HepG2 (cell line): ENCODE data around the gene CBX2. TPM values are rescaled to one million over a fixed set of nuclear protein-coding genes. Genes with fewer than 3 reads are reported as not detected.

Experiments used
- CBX5 ChIP-seq: sonication (generic); formaldehyde crosslinking; IDR thresholded peaks from 2 replicates; pipeline ENCODE4 v1.4.0; 2020; ENCODE audit warnings: missing genetic modification reagents, borderline replicate concordance
- EP300 ChIP-seq, 3 experiments: sonication (generic) in 1 of 3; formaldehyde crosslinking in 1 of 3; IDR thresholded peaks; 2 replicates each; pipeline versions ENCODE4 v1.5.1 to v1.6.1; 2011 to 2020; ENCODE audit warnings: low read depth in 2 of 3, low read length in 2 of 3, borderline replicate concordance in 1 of 3, improper control_type of control experiment in 1 of 3, mild to moderate bottlenecking in 1 of 3, missing genetic modification reagents in 1 of 3, moderate library complexity in 1 of 3
- GPN1 ChIP-seq: sonication (generic); formaldehyde crosslinking; IDR thresholded peaks from 2 replicates; pipeline ENCODE4 v1.5.1; 2020; ENCODE audit warnings: missing genetic modification reagents, borderline replicate concordance
- HNRNPLL ChIP-seq: fragments of 200-400 bp; formaldehyde crosslinking; IDR thresholded peaks from 2 replicates; pipeline ENCODE4 v1.6.1; 2017; ENCODE audit warnings: mild to moderate bottlenecking, low read depth, low read length; ENCODE audit not compliant: poor library complexity, severe bottlenecking
- IRF1 ChIP-seq: sonication (generic); formaldehyde crosslinking; IDR thresholded peaks from 2 replicates; pipeline ENCODE4 v1.4.0; 2020; ENCODE audit warnings: low read depth, mild to moderate bottlenecking, missing genetic modification reagents
- IRF2 ChIP-seq: IDR thresholded peaks from 2 replicates; pipeline ENCODE4 v1.6.1; 2018; ENCODE audit warnings: missing genetic modification reagents, missing compliant biosample characterization
- MED8 ChIP-seq: sonication (generic); formaldehyde crosslinking; IDR thresholded peaks from 2 replicates; pipeline ENCODE4 v1.8.1; 2023; ENCODE audit warnings: mild to moderate bottlenecking, missing genetic modification reagents; ENCODE audit not compliant: insufficient replicate concordance
- NFE2L2 ChIP-seq: fragments of 150-350 bp; IDR thresholded peaks from 2 replicates; pipeline ENCODE4 v1.6.1; 2014; ENCODE audit warnings: low read length
- PLRG1 ChIP-seq: fragments of 450-650 bp; conservative IDR thresholded peaks from 2 replicates; pipeline ENCODE4 v1.6.1; 2016
- SYNCRIP ChIP-seq: fragments of 200-400 bp; formaldehyde crosslinking; IDR thresholded peaks from 2 replicates; pipeline ENCODE4 v1.6.1; 2018; ENCODE audit warnings: mild to moderate bottlenecking, low read depth, low read length; ENCODE audit not compliant: insufficient read depth
- ZKSCAN8 ChIP-seq: IDR thresholded peaks from 2 replicates; pipeline ENCODE4 v1.6.1; 2016; ENCODE audit warnings: borderline replicate concordance, missing genetic modification reagents, missing compliant biosample characterization
- ZNF142 ChIP-seq: sonication (generic); formaldehyde crosslinking; IDR thresholded peaks from 2 replicates; pipeline ENCODE4 v1.4.0; 2020; ENCODE audit warnings: missing genetic modification reagents
- ZNF180 ChIP-seq: sonication (generic); formaldehyde crosslinking; IDR thresholded peaks from 2 replicates; pipeline ENCODE4 v1.4.0; 2020; ENCODE audit warnings: low read depth, missing genetic modification reagents, borderline replicate concordance
- ZNF225 ChIP-seq: sonication (generic); formaldehyde crosslinking; IDR thresholded peaks from 2 replicates; pipeline ENCODE4 v1.4.0; 2020; ENCODE audit warnings: mild to moderate bottlenecking, missing genetic modification reagents
- ZNF703 ChIP-seq: sonication (generic); formaldehyde crosslinking; IDR thresholded peaks from 2 replicates; pipeline ENCODE4 v1.5.1; 2020; ENCODE audit warnings: missing genetic modification reagents, mild to moderate bottlenecking, moderate library complexity, borderline replicate concordance
- ZNF724P ChIP-seq: sonication (generic); formaldehyde crosslinking; IDR thresholded peaks from 2 replicates; pipeline ENCODE4 v1.8.0; 2022; ENCODE audit warnings: missing genetic modification reagents, borderline replicate concordance
- ZSCAN25 ChIP-seq: sonication (generic); formaldehyde crosslinking; IDR thresholded peaks from 2 replicates; pipeline ENCODE4 v1.8.0; 2022; ENCODE audit warnings: mild to moderate bottlenecking, missing genetic modification reagents
- polyA plus RNA-seq, 8 experiments: library from polyadenylated mRNA; depleted of rRNA in 3 of 8; stranded (reverse) in 7 of 8; unstranded in 1 of 8; fragments of >200 nt; fragmentation: Illumina TruSeq in 4 of 8; extraction: Trizol in 4 of 8; gene quantifications; 2 replicates each; pipeline versions ENCODE4 v1.2.1 to v1.2.3, GENCODE V29; 2011 to 2016; ENCODE audit warnings: low read depth in 4 of 8, missing spikeins in 1 of 8, mixed read lengths in 1 of 8; ENCODE audit not compliant: insufficient read depth in 1 of 8
- total RNA-seq, 5 experiments: library from RNA; depleted of rRNA; stranded (reverse); fragments of >200 nt; fragmentation: Illumina TruSeq; extraction: Trizol; gene quantifications; 2 replicates each; pipeline ENCODE4 v1.2.3, GENCODE V29; 2016; ENCODE audit warnings: low read depth in 1 of 5
- TF ChIP-seq, protein P1 (sequence below): sonication (generic); formaldehyde crosslinking; IDR thresholded peaks from 2 replicates; pipeline ENCODE4 v1.4.0; 2020; ENCODE audit warnings: missing genetic modification reagents

CBX2 gene
- total and polyA plus RNA-seq, 2 of the 13 experiments (the other 11 are each of a cell fraction or from before 2014, with no cell fraction given): 14.5 to 31.1 TPM

DNA sequence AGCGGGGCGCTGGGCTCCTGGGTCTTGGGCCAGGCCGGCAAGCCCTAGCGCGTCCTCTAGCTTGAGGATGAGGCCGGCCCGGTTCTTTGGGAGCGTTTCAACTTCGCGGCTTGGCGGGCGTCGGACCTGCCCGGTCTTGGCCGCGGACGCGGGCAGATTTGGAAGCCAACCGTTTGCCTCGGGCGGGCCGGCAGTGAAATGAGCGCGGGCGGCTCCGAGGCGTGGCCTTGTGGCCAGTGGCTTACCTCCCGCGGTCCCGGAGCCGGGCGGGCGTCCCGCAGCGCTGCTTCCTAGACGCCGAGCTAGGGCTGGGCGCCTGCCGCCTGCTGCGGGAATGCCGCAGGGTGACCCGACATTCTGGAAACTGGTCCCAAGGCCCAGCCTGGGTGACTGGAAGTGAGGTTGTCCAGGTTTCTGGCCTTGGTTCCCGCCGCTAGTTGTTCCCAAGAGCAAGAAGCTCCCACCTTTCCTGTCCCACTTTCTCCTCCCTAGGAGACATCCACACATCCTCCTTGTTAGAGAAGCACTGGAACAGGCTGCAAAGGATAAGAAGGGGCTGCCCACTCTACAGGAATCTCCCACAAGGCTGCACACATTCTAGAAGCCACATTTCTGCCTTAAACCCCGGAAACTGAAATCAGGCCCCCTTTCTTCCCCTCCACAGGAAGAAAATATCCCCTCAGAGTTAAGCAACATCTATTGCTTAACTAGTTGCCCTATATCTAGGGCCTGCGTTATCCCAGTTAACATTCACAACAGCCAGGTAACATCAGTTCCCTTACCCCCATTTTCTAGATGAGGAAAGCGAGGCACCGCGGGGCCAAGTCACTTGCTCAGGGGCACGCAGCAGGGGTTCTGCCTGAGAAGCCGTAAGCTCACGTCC lies 23.4 kb downstream of the CBX2 start (continued):
- TF ChIP-seq, protein P1, sequence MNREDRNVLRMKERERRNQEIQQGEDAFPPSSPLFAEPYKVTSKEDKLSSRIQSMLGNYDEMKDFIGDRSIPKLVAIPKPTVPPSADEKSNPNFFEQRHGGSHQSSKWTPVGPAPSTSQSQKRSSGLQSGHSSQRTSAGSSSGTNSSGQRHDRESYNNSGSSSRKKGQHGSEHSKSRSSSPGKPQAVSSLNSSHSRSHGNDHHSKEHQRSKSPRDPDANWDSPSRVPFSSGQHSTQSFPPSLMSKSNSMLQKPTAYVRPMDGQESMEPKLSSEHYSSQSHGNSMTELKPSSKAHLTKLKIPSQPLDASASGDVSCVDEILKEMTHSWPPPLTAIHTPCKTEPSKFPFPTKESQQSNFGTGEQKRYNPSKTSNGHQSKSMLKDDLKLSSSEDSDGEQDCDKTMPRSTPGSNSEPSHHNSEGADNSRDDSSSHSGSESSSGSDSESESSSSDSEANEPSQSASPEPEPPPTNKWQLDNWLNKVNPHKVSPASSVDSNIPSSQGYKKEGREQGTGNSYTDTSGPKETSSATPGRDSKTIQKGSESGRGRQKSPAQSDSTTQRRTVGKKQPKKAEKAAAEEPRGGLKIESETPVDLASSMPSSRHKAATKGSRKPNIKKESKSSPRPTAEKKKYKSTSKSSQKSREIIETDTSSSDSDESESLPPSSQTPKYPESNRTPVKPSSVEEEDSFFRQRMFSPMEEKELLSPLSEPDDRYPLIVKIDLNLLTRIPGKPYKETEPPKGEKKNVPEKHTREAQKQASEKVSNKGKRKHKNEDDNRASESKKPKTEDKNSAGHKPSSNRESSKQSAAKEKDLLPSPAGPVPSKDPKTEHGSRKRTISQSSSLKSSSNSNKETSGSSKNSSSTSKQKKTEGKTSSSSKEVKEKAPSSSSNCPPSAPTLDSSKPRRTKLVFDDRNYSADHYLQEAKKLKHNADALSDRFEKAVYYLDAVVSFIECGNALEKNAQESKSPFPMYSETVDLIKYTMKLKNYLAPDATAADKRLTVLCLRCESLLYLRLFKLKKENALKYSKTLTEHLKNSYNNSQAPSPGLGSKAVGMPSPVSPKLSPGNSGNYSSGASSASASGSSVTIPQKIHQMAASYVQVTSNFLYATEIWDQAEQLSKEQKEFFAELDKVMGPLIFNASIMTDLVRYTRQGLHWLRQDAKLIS (CRISPR knock-in tag): 0 out of 2 replicates have a peak, but pooled peaks have one; percentile 12
- TF ChIP-seq GPN1 (CRISPR knock-in tag) (no peak), PLRG1 (no peak), ZNF225 (CRISPR knock-in tag) (no peak), IRF2 (CRISPR knock-in tag) (no peak), ZSCAN25 (CRISPR knock-in tag) (peak; percentile 17; the same call in 1 of the 2 replicates), ZKSCAN8 (CRISPR knock-in tag) (no peak), ZNF142 (CRISPR knock-in tag) (peak; percentile 99), HNRNPLL (peak; percentile 85), EP300 (IDR thresholded peaks at IDR 0.05; ENCODE audit: low read depth in 2 of 2, low read length in 2 of 2) (no peak), EP300 (CRISPR knock-in tag; IDR thresholded peaks at IDR 0.05; ENCODE audit: borderline replicate concordance) (no peak), ZNF180 (CRISPR knock-in tag) (no peak), ZNF724P (CRISPR knock-in tag) (no peak), NFE2L2 (no peak), MED8 (CRISPR knock-in tag) (peak; percentile 19), CBX5 (CRISPR knock-in tag) (no peak), IRF1 (no peak; the same call in 1 of the 2 replicates), SYNCRIP (no peak), ZNF703 (CRISPR knock-in tag) (no peak)
